Measurements from ENCODE around the gene CA9. TPM values are rescaled to one million over a fixed set of nuclear protein-coding genes. Genes with fewer than 3 reads are reported as not detected.

The CA9 gene
- polyA plus RNA-seq, 3 donors, result not detected

- Mint-ChIP-seq H3K9me3 (peaks cover 0 to 5% (median 2%) of the 10 kb centered on the region in 7 donors), H3K27me3 (ENCODE audit: low read depth in 3 of 3) (peaks cover 24 to 39% (median 31%) of the 10 kb centered on the region in 3 donors), H3K4me3 (peak overlapping the region; percentile 69 to 87), H3K4me1 (peaks cover 10% of the 10 kb centered on the region), H3K27ac (no peak overlapping the region), H3K36me3 (peaks cover 0 to 5% of the 10 kb centered on the region in 2 donors)
- Histone ChIP-seq H3K4me3 (replicated peaks in 1 of 3; ENCODE audit: low read depth in 2 of 3, low read length in 3 of 3) (peak overlapping the region; percentile 28 to 71 (median 42)), H2AFZ (ENCODE audit: insufficient read depth, low read depth, low read length, poor library complexity, severe bottlenecking) (peak overlapping the region; percentile 83), H3K79me2 (ENCODE audit: insufficient read depth, low read length) (no peaks in the 10 kb centered on the region), H3K9ac (ENCODE audit: insufficient read depth, low read length, poor library complexity, severe bottlenecking) (peak overlapping the region; percentile 41), H3K27me3 (ENCODE audit: control insufficient read depth in 2 of 2, insufficient read depth in 2 of 2, low read length in 2 of 2) (peaks cover 7 to 27% of the 10 kb centered on the region in 2 donors), H3K36me3 (replicated peaks in 1 of 2; ENCODE audit: control insufficient read depth in 1 of 2, insufficient read depth in 2 of 2, low read length in 2 of 2) (no peaks in the 10 kb centered on the region), H3K27ac (ENCODE audit: low read depth in 1 of 2, low read length in 2 of 2) (no peak overlapping the region), H3K4me2 (replicated peaks; ENCODE audit: extremely low read depth, low read length, poor library complexity, severe bottlenecking) (peak overlapping the region; percentile 77), H3K9me3 (replicated peaks in 1 of 2; ENCODE audit: control insufficient read depth in 1 of 2, insufficient read depth in 1 of 2, low read length in 2 of 2) (no peaks in the 10 kb centered on the region), H3K4me1 (ENCODE audit: control insufficient read depth in 1 of 2, insufficient read depth in 2 of 2, low read length in 2 of 2) (peaks cover 12 to 13% of the 10 kb centered on the region in 2 donors), H4K20me1 (ENCODE audit: insufficient read depth, low read length) (no peaks in the 10 kb centered on the region)
- peak in 1 of 3 donors; percentile 32 for DNase-seq
- intact Hi-C loops (cut with micrococcal nuclease), result no loop called here
- no peak for TF ChIP-seq CTCF (IDR thresholded peaks at IDR 0.05)
- WGBS (ENCODE audit: insufficient coverage), result 10% methylated on average over 51 of the region's 51 CpGs
Observed at GRCh38 chr9:35675732-35676392, 2.1 kb downstream of the CA9 start.

- Histone ChIP-seq H3K79me2 (ENCODE audit: insufficient read depth, low read length) (no peaks in the 10 kb centered on the region), H3K9ac (ENCODE audit: insufficient read depth, low read length, poor library complexity, severe bottlenecking) (no peak overlapping the region), H3K4me2 (replicated peaks; ENCODE audit: extremely low read depth, low read length, poor library complexity, severe bottlenecking) (no peak overlapping the region), H3K27ac (ENCODE audit: low read depth in 1 of 2, low read length in 2 of 2) (no peak overlapping the region), H3K9me3 (replicated peaks in 1 of 2; ENCODE audit: control insufficient read depth in 1 of 2, insufficient read depth in 1 of 2, low read length in 2 of 2) (no peaks in the 10 kb centered on the region), H3K27me3 (ENCODE audit: control insufficient read depth in 2 of 2, insufficient read depth in 2 of 2, low read length in 2 of 2) (peaks cover 7 to 25% of the 10 kb centered on the region in 2 donors), H3K4me3 (replicated peaks in 1 of 3; ENCODE audit: low read depth in 2 of 3, low read length in 3 of 3) (no peak overlapping the region), H3K4me1 (ENCODE audit: control insufficient read depth in 1 of 2, insufficient read depth in 2 of 2, low read length in 2 of 2) (peaks cover 12 to 13% of the 10 kb centered on the region in 2 donors), H4K20me1 (ENCODE audit: insufficient read depth, low read length) (no peaks in the 10 kb centered on the region), H2AFZ (ENCODE audit: insufficient read depth, low read depth, low read length, poor library complexity, severe bottlenecking) (no peak overlapping the region), H3K36me3 (replicated peaks in 1 of 2; ENCODE audit: control insufficient read depth in 1 of 2, insufficient read depth in 2 of 2, low read length in 2 of 2) (no peaks in the 10 kb centered on the region)
- no peak for DNase-seq
- no peak overlapping the region for H3K27ac Mint-ChIP-seq
- H3K36me3 Mint-ChIP-seq, result peaks cover 0 to 5% of the 10 kb centered on the region in 2 donors
- peaks cover 10% of the 10 kb centered on the region for H3K4me1 Mint-ChIP-seq
- H3K9me3 Mint-ChIP-seq, result peaks cover 0 to 5% (median 2%) of the 10 kb centered on the region in 7 donors
- H3K27me3 Mint-ChIP-seq (ENCODE audit: low read depth in 3 of 3), result peaks cover 22 to 33% (median 32%) of the 10 kb centered on the region in 3 donors
- no peak for TF ChIP-seq CTCF (IDR thresholded peaks at IDR 0.05)
- intact Hi-C loops (cut with micrococcal nuclease), result no loop called here
- 95% methylated on average over 3 of the region's 5 CpGs for WGBS (ENCODE audit: insufficient coverage)
- no peak overlapping the region for H3K4me3 Mint-ChIP-seq
Observed at GRCh38 chr9:35679091-35679490, 5.4 kb downstream of the CA9 start.

Measured in CD14-positive monocyte (primary cell).